Spleen (tissue), 7 donors: ENCODE results near the gene MAST4.

Experiments
- CTCF ChIP-seq, 11 experiments: fragments of 200-600 bp in 7 of 11; fragments of 450-650 bp in 4 of 11; sonication (generic) in 4 of 11; IDR thresholded peaks in 8 of 11; conservative IDR thresholded peaks in 3 of 11; 1 replicate in 7 of 11; 2 replicates in 4 of 11; pipeline versions ENCODE4 v1.4.0 to v1.8.0; 2016 to 2021; ENCODE audit warnings: antibody characterized with exemption in 11 of 11, inconsistent platforms in 4 of 11, mild to moderate bottlenecking in 1 of 11
- POLR2A ChIP-seq, 3 donors: fragments of 450-650 bp; IDR thresholded peaks; one replicate each; pipeline ENCODE4 v1.5.1; 2017; ENCODE audit warnings: antibody characterized with exemption in 3 of 3, mild to moderate bottlenecking in 1 of 3
- POLR2AphosphoS5 ChIP-seq, 3 donors: sonication (generic); formaldehyde crosslinking; IDR thresholded peaks; one replicate each; pipeline ENCODE4 v1.5.1; 2017; ENCODE audit warnings: antibody characterized with exemption in 3 of 3
- donor health status: DM: no; HTN: no; CAD: no; lungs with moderate emphysema.
- donor health status: DM: no; HTN: no; CAD: no.
- donor health status: DM: no; HTN: no; CAD: no.

GRCh38 chr5:66986009-66986408 lies 389.8 kb downstream of the MAST4 start:
- TF ChIP-seq CTCF (IDR thresholded peaks at IDR 0.05 in 8 of 11, conservative IDR thresholded peaks at IDR 0.05 in 3 of 11) (no peak), POLR2A (IDR thresholded peaks at IDR 0.05) (no peak), POLR2AphosphoS5 (IDR thresholded peaks at IDR 0.05) (no peak)
